GM12878 (cell line): ENCODE results near the gene SLC37A1. TPM values are rescaled to one million over a fixed set of nuclear protein-coding genes. Genes with fewer than 3 reads are reported as not detected.

Experiments used
- ATF2 ChIP-seq: IDR thresholded peaks from 2 replicates; pipeline ENCODE4 v1.6.1; 2012; ENCODE audit warnings: low read length, inconsistent platforms
- ATF7 ChIP-seq: fragments of 450-650 bp; IDR thresholded peaks from 2 replicates; pipeline ENCODE4 v1.6.1; 2016; ENCODE audit warnings: low read depth, mild to moderate bottlenecking
- BMI1 ChIP-seq: fragments of 450-650 bp; IDR thresholded peaks from 2 replicates; pipeline ENCODE4 v1.6.1; 2016; ENCODE audit warnings: mild to moderate bottlenecking, moderate library complexity, borderline replicate concordance
- BRCA1 ChIP-seq: IDR thresholded peaks from 2 replicates; pipeline ENCODE4 v1.6.1; 2011; ENCODE audit warnings: low read depth, low read length, improper control_type of control experiment
- CHD2 ChIP-seq: IDR thresholded peaks from 2 replicates; pipeline ENCODE4 v1.6.1; 2011; ENCODE audit warnings: low read depth, low read length, improper control_type of control experiment, borderline replicate concordance
- CREB1 ChIP-seq: IDR thresholded peaks from 2 replicates; pipeline ENCODE4 v1.6.1; 2012; ENCODE audit warnings: low read depth, mild to moderate bottlenecking, inconsistent platforms
- ETV6 ChIP-seq, 2 experiments: fragments of 450-650 bp in 1 of 2; IDR thresholded peaks in 1 of 2; conservative IDR thresholded peaks in 1 of 2; 2 replicates each; pipeline ENCODE4 v1.6.1; 2014; ENCODE audit warnings: antibody characterized with exemption in 1 of 2, borderline replicate concordance in 1 of 2, low read depth in 1 of 2, mild to moderate bottlenecking in 1 of 2, moderate library complexity in 1 of 2
- EZH2 ChIP-seq: IDR thresholded peaks from 2 replicates; pipeline ENCODE4 v1.6.1; 2012; ENCODE audit warnings: low read depth, mild to moderate bottlenecking, control low read depth, inconsistent platforms, low read length, borderline replicate concordance; ENCODE audit not compliant: control insufficient read depth
- IKZF1 ChIP-seq: fragments of 450-650 bp; conservative IDR thresholded peaks from 2 replicates; pipeline ENCODE4 v1.6.1; 2017; ENCODE audit warnings: antibody characterized with exemption, mild to moderate bottlenecking
- LARP7 ChIP-seq: fragments of 450-650 bp; IDR thresholded peaks from 2 replicates; pipeline ENCODE4 v1.6.1; 2017; ENCODE audit warnings: mild to moderate bottlenecking
- MTA3 ChIP-seq: IDR thresholded peaks from 2 replicates; pipeline ENCODE4 v1.6.1; 2012; ENCODE audit warnings: low read length, inconsistent platforms, borderline replicate concordance
- NFYA ChIP-seq: IDR thresholded peaks from 2 replicates; pipeline ENCODE4 v1.6.1; 2011; ENCODE audit warnings: low read depth, mild to moderate bottlenecking, low read length, improper control_type of control experiment, borderline replicate concordance
- NR2C2 ChIP-seq: IDR thresholded peaks from 2 replicates; pipeline ENCODE4 v1.6.1; 2011; ENCODE audit warnings: borderline replicate concordance, low read depth; ENCODE audit not compliant: control insufficient read depth, insufficient read length
- PML ChIP-seq: IDR thresholded peaks from 2 replicates; pipeline ENCODE4 v1.6.1; 2012; ENCODE audit warnings: low read length, inconsistent platforms
- POLR2AphosphoS5 ChIP-seq: IDR thresholded peaks from 2 replicates; pipeline ENCODE4 v1.6.1; 2011; ENCODE audit warnings: mild to moderate bottlenecking, low read length, inconsistent platforms
- RB1 ChIP-seq: fragments of 450-650 bp; formaldehyde crosslinking; IDR thresholded peaks from 2 replicates; pipeline ENCODE4 v1.6.1; 2017; ENCODE audit warnings: mild to moderate bottlenecking, borderline replicate concordance
- SRF ChIP-seq, 2 experiments: IDR thresholded peaks; 2 replicates each; pipeline ENCODE4 v1.6.1; 2011; ENCODE audit warnings: low read depth in 2 of 2, low read length in 2 of 2, mild to moderate bottlenecking in 1 of 2, moderate library complexity in 1 of 2
- TARDBP ChIP-seq: IDR thresholded peaks from 2 replicates; pipeline ENCODE4 v1.6.1; 2016; ENCODE audit warnings: borderline replicate concordance
- ZNF217 ChIP-seq: fragments of 450-650 bp; IDR thresholded peaks from 2 replicates; pipeline ENCODE4 v1.6.1; 2017; ENCODE audit warnings: antibody characterized with exemption, mild to moderate bottlenecking
- polyA plus RNA-seq, 11 experiments: library from polyadenylated mRNA; depleted of rRNA in 4 of 11; unstranded in 6 of 11; stranded (reverse) in 5 of 11; fragments of >200 nt; fragmentation: Nextera tagmentation in 4 of 11; fragmentation: Illumina TruSeq in 1 of 11; extraction: Ambion mirVana in 4 of 11; extraction: Trizol in 1 of 11; gene quantifications; 1 replicate in 1 of 11; 2 replicates in 10 of 11; pipeline versions ENCODE4 v1.2.1 to v1.2.3, GENCODE V29; 2011 to 2016; ENCODE audit warnings: inconsistent platforms in 2 of 11, missing spikeins in 2 of 11, low read depth in 1 of 11
- total RNA-seq, 4 experiments: library from RNA; depleted of rRNA in 3 of 4; stranded (reverse); fragments of >200 nt in 3 of 4; fragmentation: Illumina TruSeq in 1 of 4; extraction: Trizol in 1 of 4; gene quantifications; 2 replicates each; pipeline versions ENCODE4 v1.2.1 to v1.2.3, GENCODE V29; 2013 to 2021
- TF ChIP-seq, protein P1 (sequence below): fragments of 450-650 bp; IDR thresholded peaks from 2 replicates; pipeline ENCODE4 v1.6.1; 2017; ENCODE audit warnings: mild to moderate bottlenecking, moderate library complexity
- TF ChIP-seq, protein P2 (sequence below): fragments of 150-350 bp; IDR thresholded peaks from 2 replicates; pipeline ENCODE4 v1.6.1; 2016; ENCODE audit warnings: low read depth, low read length

SLC37A1 gene
- total and polyA plus RNA-seq, 10 of the 15 experiments (the other 5 are each of a cell fraction or from before 2014, with no cell fraction given) = 1.1 to 35.5 (median 24.4) TPM

- TF ChIP-seq ATF7 (peak; percentile 96), MTA3 (no peak), ATF2 (no peak), BMI1 (peak; percentile 69; the same call in 1 of the 2 replicates), BRCA1 (no peak), CREB1 (no peak), NR2C2 (no peak), ETV6 (conservative IDR thresholded peaks at IDR 0.05 in 1 of 2, IDR thresholded peaks at IDR 0.05 in 1 of 2; ENCODE audit: borderline replicate concordance in 1 of 2, low read depth in 1 of 2) (peak in 1 of 2 experiments; percentile 46; a peak in 1 of 4 replicates), TARDBP (peak; percentile 42; the same call in 1 of the 2 replicates), EZH2 (no peak), RB1 (no peak; the same call in 1 of the 2 replicates), PML (no peak), SRF (IDR thresholded peaks at IDR 0.05; ENCODE audit: low read depth in 2 of 2, low read length in 2 of 2) (no peak), POLR2AphosphoS5 (peak; percentile 41; the same call in 1 of the 2 replicates), LARP7 (peak; percentile 49; the same call in 1 of the 2 replicates), IKZF1 (peak; percentile 88), ZNF217 (no peak), NFYA (no peak), CHD2 (peak; percentile 88)
- TF ChIP-seq, protein P1, sequence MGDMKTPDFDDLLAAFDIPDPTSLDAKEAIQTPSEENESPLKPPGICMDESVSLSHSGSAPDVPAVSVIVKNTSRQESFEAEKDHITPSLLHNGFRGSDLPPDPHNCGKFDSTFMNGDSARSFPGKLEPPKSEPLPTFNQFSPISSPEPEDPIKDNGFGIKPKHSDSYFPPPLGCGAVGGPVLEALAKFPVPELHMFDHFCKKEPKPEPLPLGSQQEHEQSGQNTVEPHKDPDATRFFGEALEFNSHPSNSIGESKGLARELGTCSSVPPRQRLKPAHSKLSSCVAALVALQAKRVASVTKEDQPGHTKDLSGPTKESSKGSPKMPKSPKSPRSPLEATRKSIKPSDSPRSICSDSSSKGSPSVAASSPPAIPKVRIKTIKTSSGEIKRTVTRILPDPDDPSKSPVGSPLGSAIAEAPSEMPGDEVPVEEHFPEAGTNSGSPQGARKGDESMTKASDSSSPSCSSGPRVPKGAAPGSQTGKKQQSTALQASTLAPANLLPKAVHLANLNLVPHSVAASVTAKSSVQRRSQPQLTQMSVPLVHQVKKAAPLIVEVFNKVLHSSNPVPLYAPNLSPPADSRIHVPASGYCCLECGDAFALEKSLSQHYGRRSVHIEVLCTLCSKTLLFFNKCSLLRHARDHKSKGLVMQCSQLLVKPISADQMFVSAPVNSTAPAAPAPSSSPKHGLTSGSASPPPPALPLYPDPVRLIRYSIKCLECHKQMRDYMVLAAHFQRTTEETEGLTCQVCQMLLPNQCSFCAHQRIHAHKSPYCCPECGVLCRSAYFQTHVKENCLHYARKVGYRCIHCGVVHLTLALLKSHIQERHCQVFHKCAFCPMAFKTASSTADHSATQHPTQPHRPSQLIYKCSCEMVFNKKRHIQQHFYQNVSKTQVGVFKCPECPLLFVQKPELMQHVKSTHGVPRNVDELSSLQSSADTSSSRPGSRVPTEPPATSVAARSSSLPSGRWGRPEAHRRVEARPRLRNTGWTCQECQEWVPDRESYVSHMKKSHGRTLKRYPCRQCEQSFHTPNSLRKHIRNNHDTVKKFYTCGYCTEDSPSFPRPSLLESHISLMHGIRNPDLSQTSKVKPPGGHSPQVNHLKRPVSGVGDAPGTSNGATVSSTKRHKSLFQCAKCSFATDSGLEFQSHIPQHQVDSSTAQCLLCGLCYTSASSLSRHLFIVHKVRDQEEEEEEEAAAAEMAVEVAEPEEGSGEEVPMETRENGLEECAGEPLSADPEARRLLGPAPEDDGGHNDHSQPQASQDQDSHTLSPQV = peak; percentile 87
- TF ChIP-seq, protein P2, sequence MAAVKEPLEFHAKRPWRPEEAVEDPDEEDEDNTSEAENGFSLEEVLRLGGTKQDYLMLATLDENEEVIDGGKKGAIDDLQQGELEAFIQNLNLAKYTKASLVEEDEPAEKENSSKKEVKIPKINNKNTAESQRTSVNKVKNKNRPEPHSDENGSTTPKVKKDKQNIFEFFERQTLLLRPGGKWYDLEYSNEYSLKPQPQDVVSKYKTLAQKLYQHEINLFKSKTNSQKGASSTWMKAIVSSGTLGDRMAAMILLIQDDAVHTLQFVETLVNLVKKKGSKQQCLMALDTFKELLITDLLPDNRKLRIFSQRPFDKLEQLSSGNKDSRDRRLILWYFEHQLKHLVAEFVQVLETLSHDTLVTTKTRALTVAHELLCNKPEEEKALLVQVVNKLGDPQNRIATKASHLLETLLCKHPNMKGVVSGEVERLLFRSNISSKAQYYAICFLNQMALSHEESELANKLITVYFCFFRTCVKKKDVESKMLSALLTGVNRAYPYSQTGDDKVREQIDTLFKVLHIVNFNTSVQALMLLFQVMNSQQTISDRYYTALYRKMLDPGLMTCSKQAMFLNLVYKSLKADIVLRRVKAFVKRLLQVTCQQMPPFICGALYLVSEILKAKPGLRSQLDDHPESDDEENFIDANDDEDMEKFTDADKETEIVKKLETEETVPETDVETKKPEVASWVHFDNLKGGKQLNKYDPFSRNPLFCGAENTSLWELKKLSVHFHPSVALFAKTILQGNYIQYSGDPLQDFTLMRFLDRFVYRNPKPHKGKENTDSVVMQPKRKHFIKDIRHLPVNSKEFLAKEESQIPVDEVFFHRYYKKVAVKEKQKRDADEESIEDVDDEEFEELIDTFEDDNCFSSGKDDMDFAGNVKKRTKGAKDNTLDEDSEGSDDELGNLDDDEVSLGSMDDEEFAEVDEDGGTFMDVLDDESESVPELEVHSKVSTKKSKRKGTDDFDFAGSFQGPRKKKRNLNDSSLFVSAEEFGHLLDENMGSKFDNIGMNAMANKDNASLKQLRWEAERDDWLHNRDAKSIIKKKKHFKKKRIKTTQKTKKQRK = no peak
Observed at GRCh38 chr21:42534421-42535378, 21.0 kb downstream of the SLC37A1 start (continued).
